Neuronal stem cell (in vitro differentiated cells): ENCODE data around the gene YTHDC2.

Source experiments
- DNase-seq: peaks from one replicate; pipeline ENCODE4 v3.0.0-alpha.2; 2013; ENCODE audit warnings: low spot score
- H2AFZ ChIP-seq: one replicate; pipeline ENCODE4 v1.6.1; 2013; ENCODE audit warnings: mild to moderate bottlenecking, low read length, inconsistent platforms
- H2AK5ac ChIP-seq: 2 replicates; pipeline ENCODE4 v1.6.1; 2013; ENCODE audit warnings: low read depth, mild to moderate bottlenecking, inconsistent platforms, low read length, moderate library complexity, mixed read lengths
- H2BK120ac ChIP-seq: 2 replicates; pipeline ENCODE4 v1.6.1; 2013; ENCODE audit warnings: low read depth, mild to moderate bottlenecking, inconsistent platforms, low read length, moderate library complexity, mixed read lengths
- H2BK12ac ChIP-seq: one replicate; pipeline ENCODE4 v1.6.1; 2013; ENCODE audit warnings: low read length, inconsistent platforms
- H2BK15ac ChIP-seq: 2 replicates; pipeline ENCODE4 v1.6.1; 2013; ENCODE audit warnings: mild to moderate bottlenecking, low read length, inconsistent platforms, mixed read lengths
- H2BK5ac ChIP-seq: one replicate; pipeline ENCODE4 v1.6.1; 2013; ENCODE audit warnings: inconsistent platforms, mild to moderate bottlenecking, low read length, moderate library complexity
- H3K14ac ChIP-seq: one replicate; pipeline ENCODE4 v1.6.1; 2013; ENCODE audit warnings: low read length, inconsistent platforms
- H3K18ac ChIP-seq: 2 replicates; pipeline ENCODE4 v1.6.1; 2013; ENCODE audit warnings: low read length, inconsistent platforms
- H3K23ac ChIP-seq: 2 replicates; pipeline ENCODE4 v1.6.1; 2013; ENCODE audit warnings: low read depth, mild to moderate bottlenecking, mixed read lengths, low read length, inconsistent platforms; ENCODE audit not compliant: poor library complexity
- H3K27ac ChIP-seq: replicated peaks from 3 replicates; pipeline ENCODE4 v1.5.1; 2013; ENCODE audit warnings: low read length, inconsistent platforms
- H3K27me3 ChIP-seq, 3 experiments: 2 replicates each; pipeline ENCODE4 v1.6.1; 2013; ENCODE audit warnings: low read length in 3 of 3, mild to moderate bottlenecking in 2 of 3, inconsistent platforms in 1 of 3, low read depth in 1 of 3, mixed read lengths in 1 of 3, moderate library complexity in 1 of 3; ENCODE audit not compliant: control insufficient read depth in 3 of 3, insufficient read depth in 3 of 3
- H3K36me3 ChIP-seq, 2 donors: replicated peaks in 1 of 2; 2 replicates each; pipeline ENCODE4 v1.6.1; 2013; ENCODE audit warnings: low read length in 2 of 2; ENCODE audit not compliant: control insufficient read depth in 2 of 2, insufficient read depth in 2 of 2
- H3K4ac ChIP-seq: 2 replicates; pipeline ENCODE4 v1.6.1; 2013; ENCODE audit warnings: inconsistent platforms, mild to moderate bottlenecking, low read length, moderate library complexity
- H3K4me1 ChIP-seq, 2 donors: 1 replicate in 1 of 2; 2 replicates in 1 of 2; pipeline ENCODE4 v1.6.1; 2013; ENCODE audit warnings: low read length in 2 of 2, low read depth in 1 of 2; ENCODE audit not compliant: control insufficient read depth in 2 of 2, insufficient read depth in 1 of 2
- H3K4me2 ChIP-seq: one replicate; pipeline ENCODE4 v1.6.1; 2013; ENCODE audit warnings: mild to moderate bottlenecking, low read length, inconsistent platforms; ENCODE audit not compliant: insufficient read depth, poor library complexity, severe bottlenecking
- H3K4me3 ChIP-seq, 2 donors: 2 replicates each; pipeline ENCODE4 v1.5.1; 2013; ENCODE audit warnings: low read length in 2 of 2, mild to moderate bottlenecking in 2 of 2, inconsistent platforms in 1 of 2, moderate library complexity in 1 of 2
- H3K79me1 ChIP-seq: one replicate; pipeline ENCODE4 v1.6.1; 2013; ENCODE audit warnings: low read depth, mild to moderate bottlenecking, inconsistent platforms, low read length, moderate library complexity
- H3K9ac ChIP-seq: one replicate; pipeline ENCODE4 v1.6.1; 2013; ENCODE audit warnings: mild to moderate bottlenecking, low read depth, low read length, inconsistent platforms; ENCODE audit not compliant: poor library complexity
- H3K9me3 ChIP-seq, 2 donors: replicated peaks in 1 of 2; 2 replicates each; pipeline versions ENCODE3 to v1.6.1; 2013; ENCODE audit warnings: low read length in 2 of 2, mild to moderate bottlenecking in 2 of 2, inconsistent platforms in 1 of 2, low read depth in 1 of 2, mixed read lengths in 1 of 2, moderate library complexity in 1 of 2; ENCODE audit not compliant: control insufficient read depth in 2 of 2, insufficient read depth in 1 of 2
- H4K8ac ChIP-seq: one replicate; pipeline ENCODE4 v1.6.1; 2013; ENCODE audit warnings: low read depth, mild to moderate bottlenecking, inconsistent platforms, low read length, moderate library complexity
- H4K91ac ChIP-seq: one replicate; pipeline ENCODE4 v1.6.1; 2013; ENCODE audit warnings: low read length, low read depth, mild to moderate bottlenecking, inconsistent platforms; ENCODE audit not compliant: poor library complexity
- WGBS, 2 donors: extraction: QIAGEN DNeasy Blood & Tissue Kit; methylation state at CpG; one replicate each; pipeline ENCODE4 v1.1.7; 2013; ENCODE audit warnings: missing lambda C conversion rate in 2 of 2, mixed read lengths in 1 of 2; ENCODE audit not compliant: insufficient read length in 2 of 2, insufficient replicate concordance in 1 of 2; ENCODE audit errors: extremely low coverage in 2 of 2; 5-methylcytosine and 5-hydroxymethylcytosine counted together

The YTHDC2 gene

DNA sequence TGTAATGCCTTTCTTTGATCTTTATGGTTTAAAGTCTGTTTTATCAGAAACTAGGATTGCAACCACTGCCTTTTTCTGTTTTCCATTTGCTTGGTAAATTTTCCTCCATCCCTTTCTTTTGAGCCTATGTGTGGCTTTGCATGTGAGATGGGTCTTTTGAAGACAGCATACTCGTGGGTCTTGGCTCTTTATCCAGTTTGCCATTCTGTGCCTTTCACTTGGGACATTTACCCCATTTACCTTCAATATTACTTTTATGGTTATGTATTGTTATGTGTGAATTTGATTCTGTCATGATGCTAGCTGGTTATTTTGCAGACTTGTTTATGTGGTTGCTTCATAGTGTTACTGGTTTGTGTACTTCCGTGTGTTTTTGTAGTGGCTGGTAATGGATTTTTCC is 59.2 kb downstream of the YTHDC2 start:
- no peak overlapping the region for H2BK120ac ChIP-seq
- no peak for DNase-seq
- no CpG with 5 or more reads among the region's 2 CpGs for WGBS, 2 donors
- no peaks in the 10 kb centered on the region for H3K4me1 ChIP-seq
- peaks cover 5 to 71% of the 10 kb centered on the region in 2 donors for H3K36me3 ChIP-seq
- H3K14ac ChIP-seq = no peak overlapping the region
- no peak overlapping the region for H2BK12ac ChIP-seq
- H3K23ac ChIP-seq = no peak overlapping the region
- peaks cover 0 to 20% of the 10 kb centered on the region in 2 donors for H3K9me3 ChIP-seq
- H2BK5ac ChIP-seq = no peak overlapping the region
- no peak overlapping the region for H3K18ac ChIP-seq
- no peaks in the 10 kb centered on the region for H3K79me1 ChIP-seq
- no peak overlapping the region for H2AFZ ChIP-seq
- no peak overlapping the region for H3K4ac ChIP-seq
- no peak overlapping the region for H3K4me3 ChIP-seq
- H4K8ac ChIP-seq = no peak overlapping the region
- H3K9ac ChIP-seq = no peak overlapping the region
- H3K27ac ChIP-seq = no peak overlapping the region
- no peak overlapping the region for H2AK5ac ChIP-seq
- H4K91ac ChIP-seq = no peak overlapping the region
- H3K27me3 ChIP-seq = no peaks in the 10 kb centered on the region
- H3K4me2 ChIP-seq = no peak overlapping the region
- H2BK15ac ChIP-seq = no peak overlapping the region

GRCh38 chr5:113574417-113574816 is 60.9 kb downstream of the YTHDC2 start:
- Histone ChIP-seq H3K79me1 (no peaks in the 10 kb centered on the region), H3K4me3 (no peak overlapping the region), H2BK15ac (no peak overlapping the region), H3K27ac (no peak overlapping the region), H2BK12ac (no peak overlapping the region), H3K14ac (no peak overlapping the region), H3K9ac (no peak overlapping the region), H3K9me3 (peaks cover 0 to 14% of the 10 kb centered on the region in 2 donors), H4K91ac (no peak overlapping the region), H2AFZ (no peak overlapping the region), H3K27me3 (no peaks in the 10 kb centered on the region), H3K4ac (no peak overlapping the region), H3K4me1 (no peaks in the 10 kb centered on the region), H2AK5ac (no peak overlapping the region), H2BK120ac (no peak overlapping the region), H3K4me2 (no peak overlapping the region), H3K23ac (no peak overlapping the region), H3K18ac (no peak overlapping the region), H3K36me3 (peaks cover 3 to 57% of the 10 kb centered on the region in 2 donors), H4K8ac (no peak overlapping the region), H2BK5ac (peak overlapping the region; percentile 39)
- DNase-seq = no peak
- no CpG with 5 or more reads among the region's 2 CpGs for WGBS, 2 donors

DNA sequence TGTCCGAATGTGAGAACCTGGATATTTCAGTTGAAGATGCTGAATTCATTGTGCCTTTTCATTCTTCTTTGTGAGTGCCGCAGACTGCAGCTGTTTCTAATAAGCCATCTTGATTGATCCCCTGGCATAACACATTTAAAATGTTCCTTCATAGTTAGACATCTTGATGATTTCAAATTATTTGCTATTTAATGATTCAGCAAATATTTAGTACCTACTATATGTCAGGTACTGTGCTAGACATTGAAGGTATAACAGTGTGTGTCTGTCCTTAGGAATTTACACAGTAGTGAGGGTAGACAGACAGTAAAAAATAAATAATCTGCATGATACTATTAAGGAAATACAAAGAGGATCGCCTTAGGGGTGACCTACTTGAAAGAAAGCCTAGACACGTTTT is 61.6 kb downstream of the YTHDC2 start:
- Histone ChIP-seq H3K4me2 (no peak overlapping the region), H3K4me3 (no peak overlapping the region), H3K27me3 (no peaks in the 10 kb centered on the region), H2BK12ac (no peak overlapping the region), H2AFZ (no peak overlapping the region), H3K18ac (no peak overlapping the region), H2BK120ac (no peak overlapping the region), H3K4ac (no peak overlapping the region), H3K9ac (no peak overlapping the region), H3K27ac (no peak overlapping the region), H3K14ac (no peak overlapping the region), H2BK15ac (no peak overlapping the region), H4K8ac (no peak overlapping the region), H2AK5ac (no peak overlapping the region), H3K79me1 (no peaks in the 10 kb centered on the region), H3K4me1 (peaks cover 0 to 2% of the 10 kb centered on the region in 2 donors), H3K23ac (no peak overlapping the region), H4K91ac (no peak overlapping the region), H2BK5ac (no peak overlapping the region), H3K36me3 (peaks cover 3 to 59% of the 10 kb centered on the region in 2 donors), H3K9me3 (peaks cover 0 to 14% of the 10 kb centered on the region in 2 donors)
- no peak for DNase-seq
- no CpG with 5 or more reads among the region's 4 CpGs for WGBS, 2 donors

GRCh38 chr5:113578091-113578490 is 64.6 kb downstream of the YTHDC2 start:
- no peak overlapping the region for H3K4me2 ChIP-seq
- H3K4me3 ChIP-seq = no peak overlapping the region
- H2AK5ac ChIP-seq = no peak overlapping the region
- H2BK12ac ChIP-seq = no peak overlapping the region
- no peak for DNase-seq
- no peaks in the 10 kb centered on the region for H3K79me1 ChIP-seq
- WGBS, 2 donors = 100% methylated on average over 1 of the region's 2 CpGs; no CpG with 5 or more reads in 1 of the 2 donors
- peaks cover 5 to 60% of the 10 kb centered on the region in 2 donors for H3K36me3 ChIP-seq
- H2AFZ ChIP-seq = no peak overlapping the region
- H3K27me3 ChIP-seq = no peaks in the 10 kb centered on the region
- no peak overlapping the region for H3K4ac ChIP-seq
- no peak overlapping the region for H3K23ac ChIP-seq
- peaks cover 0 to 2% of the 10 kb centered on the region in 2 donors for H3K4me1 ChIP-seq
- no peak overlapping the region for H4K91ac ChIP-seq
- no peak overlapping the region for H3K14ac ChIP-seq
- H3K18ac ChIP-seq = no peak overlapping the region
- no peak overlapping the region for H3K9ac ChIP-seq
- H3K27ac ChIP-seq = no peak overlapping the region
- H2BK15ac ChIP-seq = no peak overlapping the region
- H4K8ac ChIP-seq = no peak overlapping the region
- H2BK120ac ChIP-seq = no peak overlapping the region
- H3K9me3 ChIP-seq = no peaks in the 10 kb centered on the region
- H2BK5ac ChIP-seq = no peak overlapping the region
